SK-MEL-5 (cell line): ENCODE data around the gene FAM170B. TPM values are rescaled to one million over a fixed set of nuclear protein-coding genes. Genes with fewer than 3 reads are reported as not detected.

ENCODE experiments used
- DNase-seq: peaks from one replicate; pipeline ENCODE4 v3.0.0-alpha.2; 2016; ENCODE audit warnings: low read depth, low spot score
- in situ Hi-C: cut with HindIII; loops from 2 replicates; pipeline ENCODE4 v1.10.0; 2016; ENCODE audit warnings: low sequenced_read_pairs, high pct_unique_total_duplicates, low pct_unique_long_range_greater_than_20kb
- total RNA-seq: library from RNA; depleted of rRNA; stranded (reverse); fragments of >200 nt; shearing (Covaris generic); gene quantifications from 2 replicates; pipeline ENCODE4 v1.2.3, GENCODE V29; 2014

Gene FAM170B
- total RNA-seq, 1 experiment from 2014 or later = not detected

DNA sequence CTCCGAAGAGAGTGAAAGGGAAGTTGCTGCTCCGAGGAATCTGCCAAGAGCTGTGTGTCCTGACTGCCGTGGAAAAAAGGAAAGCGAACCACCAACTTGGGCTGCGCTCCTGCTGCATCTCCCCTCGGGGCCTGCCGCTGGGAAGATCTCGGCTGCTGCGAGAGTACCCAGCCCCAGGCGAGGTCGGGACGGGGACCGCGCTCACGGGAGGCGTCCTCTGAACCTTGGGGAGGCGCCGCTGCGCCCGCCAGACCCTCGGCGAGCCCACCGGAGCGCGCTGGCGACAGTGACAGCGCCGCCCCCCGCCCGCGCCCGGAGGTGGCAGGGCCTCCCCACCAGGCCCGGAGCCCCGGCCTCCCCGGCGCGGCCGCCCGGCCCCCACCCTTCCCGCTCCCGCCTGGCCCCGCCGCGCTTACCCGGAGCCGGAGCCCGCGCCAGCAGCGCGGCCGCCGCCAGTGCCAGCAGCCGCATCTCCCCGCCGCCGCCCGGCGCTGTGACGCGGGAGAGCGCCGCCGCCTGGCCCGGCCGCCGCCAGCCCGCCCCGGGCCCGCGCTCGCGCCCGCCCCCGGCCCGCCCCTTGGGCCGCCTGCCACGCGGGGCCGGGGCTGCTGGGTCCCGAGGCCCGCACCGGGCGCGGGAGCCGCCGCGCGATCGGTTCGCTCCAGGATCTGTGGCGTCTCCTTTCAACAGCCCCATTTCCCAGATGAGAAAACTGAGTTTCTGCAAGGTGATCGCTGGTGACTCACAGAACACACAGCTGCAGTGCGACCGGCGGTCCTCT, 18.6 kb downstream of the FAM170B start, which contains the start of gene VSTM4:
Gene VSTM4 (minus strand): TSS at position 508 of the 781 bp plus-strand sequence. CDS start 37 bp downstream, at position 471.
- no peak for DNase-seq
- in situ Hi-C loops = no loop called here

DNA sequence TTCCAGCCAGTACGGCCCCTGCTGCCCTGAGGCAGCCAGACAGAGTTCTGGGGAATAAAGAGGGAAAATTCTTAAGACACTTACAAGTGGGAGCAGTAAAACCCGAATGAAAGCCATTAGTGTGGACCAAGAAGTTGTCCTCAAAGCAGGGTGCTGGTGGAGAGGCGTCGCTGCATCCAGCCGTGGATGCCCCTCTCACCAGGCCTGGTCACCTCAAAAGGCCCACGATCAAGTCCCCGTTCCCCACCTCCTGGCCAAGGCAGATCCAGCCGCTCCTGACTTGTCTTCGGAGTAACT, 19.2 kb downstream of the FAM170B start:
- no peak for DNase-seq
- in situ Hi-C loops = no loop called here

DNA sequence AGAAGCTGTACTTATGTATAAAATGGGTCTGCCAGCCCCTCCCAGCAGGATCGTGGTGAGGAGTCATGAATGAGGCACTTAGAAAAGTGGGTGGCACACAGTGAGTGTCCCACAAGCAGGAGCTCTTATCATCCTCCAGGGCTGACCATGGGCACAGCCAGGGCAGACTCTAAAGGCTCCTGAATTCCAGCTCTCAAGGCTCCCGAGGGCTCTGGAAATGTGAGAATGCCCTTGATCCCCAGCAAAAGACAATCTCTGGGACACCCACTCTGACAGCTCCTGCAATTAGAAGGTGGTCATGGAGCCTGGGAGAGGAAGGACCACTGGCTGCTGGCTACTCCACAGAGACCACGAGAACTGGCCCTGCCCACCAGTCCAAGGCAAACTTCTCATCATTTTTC, 20.1 kb downstream of the FAM170B start:
- in situ Hi-C loops = no loop called here
- DNase-seq = no peak

DNA sequence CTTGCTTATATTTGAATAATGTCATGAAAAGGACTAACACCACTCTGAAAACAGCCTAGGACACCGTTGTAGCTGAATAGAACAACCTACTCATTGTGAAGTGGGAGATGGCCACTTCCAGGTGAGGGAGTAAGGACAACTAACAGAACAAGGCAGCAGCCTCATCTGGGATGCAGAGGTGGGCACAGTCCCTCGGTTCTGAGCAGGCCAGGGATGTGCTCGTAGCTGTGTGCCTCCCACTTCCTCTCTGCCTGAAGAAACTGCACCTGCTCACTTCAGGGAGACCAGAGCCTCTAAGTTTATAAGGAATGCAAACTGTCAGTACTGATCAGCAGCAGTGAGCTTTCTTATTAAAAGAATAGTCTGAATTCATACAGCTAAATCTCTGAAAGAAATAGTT, 21.0 kb downstream of the FAM170B start:
- DNase-seq = no peak
- in situ Hi-C loops = no loop called here

DNA sequence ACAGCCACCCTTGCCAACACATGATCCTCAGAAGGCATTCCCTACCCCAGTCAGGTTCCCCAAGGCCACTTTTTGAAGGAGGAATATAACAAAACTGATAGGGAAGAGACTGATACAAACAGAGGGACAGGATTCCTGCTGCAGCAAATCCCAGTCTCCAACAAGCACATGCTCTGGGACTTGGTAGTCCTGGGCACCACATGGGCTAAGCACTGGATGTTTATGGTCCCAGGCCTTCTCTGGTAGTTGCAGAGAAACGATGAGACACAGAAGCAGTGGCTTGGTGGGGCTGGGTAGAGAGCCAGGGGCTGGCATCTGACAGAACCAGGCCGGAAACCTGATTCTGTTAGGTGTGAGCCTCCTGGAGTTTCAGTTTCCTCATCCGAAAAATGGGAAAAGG, 21.7 kb downstream of the FAM170B start:
- DNase-seq = no peak
- in situ Hi-C loops = no loop called here

DNA sequence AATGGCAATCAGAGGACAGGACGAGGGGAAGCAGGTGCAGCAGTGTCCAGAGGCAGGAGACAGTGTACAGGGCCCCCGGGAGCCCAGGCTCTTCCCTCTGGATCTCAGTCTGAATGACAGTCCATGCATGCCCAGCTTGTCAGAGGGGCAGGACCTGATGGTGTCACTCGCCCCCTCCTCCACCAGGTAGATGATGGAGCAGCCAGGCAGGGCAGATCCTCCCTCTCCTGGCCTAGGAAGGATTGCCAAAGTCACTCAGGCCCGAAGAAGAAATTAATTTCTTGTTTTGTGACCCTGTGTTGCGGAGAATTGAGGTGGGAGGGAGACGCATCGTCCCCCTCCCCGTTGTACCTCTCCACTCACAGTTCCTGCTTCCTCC, 22.5 kb downstream of the FAM170B start:
- in situ Hi-C loops = no loop called here
- DNase-seq = no peak

DNA sequence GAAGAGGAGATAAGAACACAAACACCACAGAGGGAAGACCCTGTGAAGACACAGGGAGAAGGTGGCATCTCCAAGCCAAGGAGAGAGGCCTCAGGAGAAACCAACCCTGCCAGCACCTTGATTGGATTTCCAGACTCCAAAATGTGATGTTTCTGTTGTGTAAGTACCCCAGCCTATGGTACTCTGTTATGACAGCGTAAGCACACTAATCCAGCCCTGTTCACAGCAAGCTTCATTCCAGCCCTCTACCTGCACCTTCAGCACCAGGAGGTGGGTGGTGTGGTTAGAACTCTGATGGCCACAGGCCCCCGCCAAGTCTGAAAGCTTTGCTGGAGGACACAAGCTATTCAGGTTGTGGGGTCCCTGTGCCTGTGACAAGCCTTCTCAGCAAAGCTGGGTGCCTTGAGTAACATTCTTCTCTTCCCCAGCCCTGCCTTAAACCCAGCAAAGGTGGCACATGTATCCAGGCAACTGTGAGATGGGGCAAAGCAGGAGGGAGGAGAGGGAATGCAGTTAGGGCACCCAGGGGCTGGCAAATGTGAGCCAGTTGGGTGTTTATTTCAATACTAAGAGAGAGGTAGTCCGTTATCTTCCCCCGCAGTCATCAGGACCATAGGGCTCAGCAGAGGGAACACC, 23.0 kb downstream of the FAM170B start:
- in situ Hi-C loops = no loop called here
- DNase-seq = no peak

DNA sequence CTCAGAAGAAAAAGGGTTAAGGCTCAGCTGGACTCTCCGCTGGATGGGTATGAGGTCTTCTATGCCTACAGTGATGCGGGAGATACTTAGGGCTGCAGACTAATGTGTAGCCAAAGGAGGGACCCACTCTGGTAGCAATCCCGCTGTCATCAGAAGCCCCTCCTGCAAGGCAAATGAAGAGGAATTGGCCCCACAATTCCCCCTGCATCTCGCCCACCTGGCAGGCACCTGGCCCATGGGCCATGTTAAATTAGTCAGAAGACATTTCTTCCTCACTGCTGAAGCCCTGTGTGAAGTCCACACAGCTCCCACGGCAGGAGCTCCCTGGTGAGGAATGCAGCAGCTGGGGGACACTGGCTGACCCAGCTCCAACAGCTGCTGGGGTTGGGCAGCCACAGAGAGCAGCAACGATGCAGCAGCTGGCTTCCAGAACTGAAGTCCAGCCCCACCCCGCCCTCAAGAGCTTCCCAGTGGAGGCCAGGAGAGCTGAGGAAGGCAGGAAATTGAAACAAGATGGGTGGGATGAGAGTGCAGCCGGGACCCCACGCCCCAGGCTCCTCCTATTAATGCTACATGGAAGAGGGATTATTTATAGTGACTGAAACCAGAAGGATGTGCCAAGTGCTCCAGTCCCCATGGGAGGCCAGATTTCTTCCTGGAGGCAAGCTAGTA, 24.0 kb downstream of the FAM170B start:
- in situ Hi-C loops = no loop called here

DNA sequence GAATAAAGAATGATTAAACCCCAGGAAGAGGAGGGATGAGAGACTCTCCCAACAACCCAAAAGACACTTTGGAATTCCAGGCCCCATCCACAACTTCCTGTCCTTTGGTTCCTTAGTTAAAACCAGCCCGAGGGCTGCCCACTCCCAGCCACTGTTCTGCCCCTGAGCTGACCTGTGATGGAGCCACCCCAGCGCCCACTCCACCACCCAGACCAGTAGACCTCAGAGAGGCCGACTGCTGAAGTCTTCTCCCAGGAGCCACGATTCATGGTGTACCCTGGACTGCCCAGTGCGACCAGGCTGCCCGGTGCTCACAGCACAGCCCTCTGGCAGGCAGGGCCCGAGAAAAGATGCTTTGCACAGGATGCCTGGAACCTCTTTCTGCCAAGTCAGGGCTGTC, 25.2 kb downstream of the FAM170B start:
- no peak for DNase-seq
- in situ Hi-C loops = no loop called here

More for the DNA sequence above, 24.0 kb downstream of the FAM170B start:
- DNase-seq = no peak

DNA sequence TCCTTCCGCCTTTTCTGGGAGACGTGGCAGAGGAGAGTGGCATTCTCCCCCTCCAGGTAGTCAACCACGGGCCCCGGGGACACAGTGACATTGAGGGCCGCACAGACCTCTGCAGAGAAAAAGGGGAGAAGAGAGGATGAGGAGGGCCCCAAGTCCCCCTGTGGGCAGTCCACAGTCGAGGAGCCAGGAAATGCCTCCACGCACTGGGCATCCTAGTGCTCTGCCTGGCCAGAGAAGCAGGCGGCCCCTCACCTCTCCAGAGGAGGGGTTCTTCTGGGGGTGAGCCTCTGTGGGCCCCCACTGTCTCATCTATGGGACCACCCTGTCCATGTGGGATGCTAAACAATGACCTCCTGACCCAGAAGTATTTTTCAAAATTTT, 25.9 kb downstream of the FAM170B start:
- DNase-seq = no peak
- in situ Hi-C loops = no loop called here

DNA sequence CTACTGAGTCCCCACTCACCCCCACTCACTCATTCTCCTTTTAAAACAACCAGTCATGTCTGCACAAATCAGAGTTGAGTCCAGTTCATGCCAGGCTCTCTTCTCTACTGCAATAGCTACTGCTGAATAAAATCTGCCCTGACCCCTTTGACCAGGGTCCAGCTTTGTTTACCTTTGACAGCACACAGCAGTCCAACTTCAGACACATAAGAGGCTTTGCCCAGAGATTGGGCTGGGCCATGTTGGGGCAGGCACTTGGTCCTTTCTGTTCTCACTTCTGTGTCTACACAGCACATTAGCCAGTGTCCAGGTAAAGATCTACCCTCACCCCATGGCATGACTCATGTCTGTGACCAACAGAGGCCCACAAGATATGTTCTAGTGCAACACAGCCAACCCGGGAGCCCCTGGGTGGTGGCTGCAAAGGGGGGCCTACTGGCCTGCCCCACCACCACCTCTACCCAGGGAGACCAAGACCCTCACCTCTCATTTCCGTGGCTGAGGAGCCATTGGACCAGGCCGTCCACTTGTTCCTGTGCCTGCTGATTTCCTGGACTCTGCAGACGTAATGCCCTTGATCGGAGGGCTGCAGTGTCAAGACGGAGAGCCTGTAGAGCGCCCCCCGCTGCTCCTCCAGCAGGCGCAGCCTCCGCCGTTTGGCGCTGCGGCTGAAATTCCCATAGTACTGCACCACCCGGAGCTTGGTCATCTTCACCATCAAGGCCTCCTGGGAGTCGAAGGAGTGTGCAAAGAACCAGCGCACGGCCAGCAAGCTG, 26.5 kb downstream of the FAM170B start:
- in situ Hi-C loops = no loop called here
- DNase-seq = no peak

DNA sequence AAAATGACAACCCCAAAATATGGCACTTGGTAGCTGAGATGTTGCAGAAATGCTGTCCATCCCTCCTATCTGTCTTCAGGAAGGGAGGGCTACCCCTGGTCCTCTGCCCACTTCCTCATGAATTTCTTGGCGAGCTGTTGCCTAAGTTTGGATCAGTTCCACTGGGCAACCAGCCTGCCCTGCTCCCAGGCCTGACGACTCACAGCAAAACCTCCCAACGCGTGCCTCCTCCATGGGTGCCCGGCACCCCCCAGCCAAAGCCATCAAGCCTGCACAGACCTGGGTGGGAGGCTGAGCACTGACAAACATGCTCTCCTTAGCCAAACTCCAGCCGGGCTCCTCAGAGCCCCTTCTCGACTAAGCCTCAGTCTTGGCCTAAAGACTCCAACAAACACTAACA, 27.4 kb downstream of the FAM170B start:
- in situ Hi-C loops = no loop called here
- no peak for DNase-seq

DNA sequence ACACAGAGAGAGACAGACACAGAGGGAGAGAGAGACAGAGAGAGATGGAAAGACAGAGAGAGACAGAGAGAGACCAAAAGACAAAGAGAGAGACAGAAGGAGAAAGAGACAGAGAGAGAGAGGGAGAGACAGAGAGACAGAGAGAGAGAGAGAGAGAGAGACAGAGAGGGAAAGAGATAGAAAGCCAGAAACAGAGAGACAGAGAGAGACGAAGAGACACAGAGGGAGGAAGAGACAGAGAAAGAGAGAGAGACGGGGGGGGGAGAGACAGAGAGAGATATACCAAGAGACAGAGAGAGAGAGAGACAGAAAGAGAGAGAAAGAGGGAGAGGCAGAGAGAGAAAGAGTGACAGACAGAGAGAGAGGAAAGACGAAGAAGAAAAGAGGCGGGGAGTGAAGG, 28.7 kb downstream of the FAM170B start:
- in situ Hi-C loops = no loop called here
- DNase-seq = no peak

DNA sequence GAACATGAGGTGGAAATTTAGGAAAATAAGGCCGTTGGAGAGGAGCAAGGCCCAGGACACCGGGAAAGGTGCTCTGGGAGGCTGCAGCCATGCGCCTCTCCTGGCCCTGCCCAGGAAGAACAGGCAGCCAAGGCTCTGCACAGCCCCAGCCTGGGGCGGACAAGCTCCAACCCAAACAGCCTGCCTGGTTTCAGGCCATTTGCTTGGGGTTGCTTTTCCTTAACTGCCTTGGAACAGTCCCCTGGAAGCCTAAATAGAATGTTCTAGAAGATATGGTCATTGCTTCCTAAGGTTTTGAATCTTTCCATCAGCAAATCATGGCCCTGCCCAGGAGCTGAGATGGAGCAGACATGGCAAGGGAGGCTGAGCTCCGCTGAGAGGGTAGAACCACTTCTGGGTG, 29.5 kb downstream of the FAM170B start:
- no peak for DNase-seq
- in situ Hi-C loops = no loop called here

DNA sequence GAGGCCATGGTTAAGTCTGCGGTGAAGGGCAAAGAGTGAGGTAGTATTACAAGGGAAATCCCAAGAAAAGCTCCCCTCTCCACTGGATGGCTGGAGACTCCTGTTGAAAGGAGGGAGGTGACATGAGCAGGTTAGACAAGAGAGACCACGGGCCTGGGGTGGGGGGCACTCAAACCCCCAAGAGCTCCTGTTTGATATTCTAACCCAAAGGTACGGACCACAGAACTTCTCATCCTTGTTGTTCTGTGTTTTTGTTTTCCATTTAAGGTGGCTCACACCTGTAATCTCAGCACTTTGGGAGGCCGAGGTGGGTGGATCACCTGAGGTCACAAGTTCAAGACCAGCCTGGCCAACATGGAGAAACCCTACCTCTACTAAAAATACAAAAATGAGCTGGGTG, 30.1 kb downstream of the FAM170B start:
- DNase-seq = no peak
- in situ Hi-C loops = no loop called here

DNA sequence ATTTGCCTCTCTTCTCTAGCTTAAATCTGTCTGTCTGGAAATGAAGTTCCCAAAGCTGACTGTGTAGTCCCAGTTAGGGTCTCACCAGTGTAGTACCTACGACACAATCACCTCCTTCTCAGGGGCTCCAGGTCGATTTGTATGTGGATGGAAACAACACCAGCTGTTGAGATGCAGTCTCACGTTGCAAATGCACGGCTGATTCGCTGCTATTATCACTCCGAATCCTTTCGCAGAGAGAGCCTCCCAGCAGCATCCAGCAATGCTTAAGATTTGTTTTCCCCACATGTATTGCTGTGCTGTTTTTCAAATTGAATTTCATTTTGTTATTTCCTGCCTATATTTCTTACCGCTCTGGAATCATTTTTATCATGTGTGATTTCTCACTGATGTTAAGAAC, 34.8 kb downstream of the FAM170B start:
- in situ Hi-C loops = no loop called here
- DNase-seq = no peak

DNA sequence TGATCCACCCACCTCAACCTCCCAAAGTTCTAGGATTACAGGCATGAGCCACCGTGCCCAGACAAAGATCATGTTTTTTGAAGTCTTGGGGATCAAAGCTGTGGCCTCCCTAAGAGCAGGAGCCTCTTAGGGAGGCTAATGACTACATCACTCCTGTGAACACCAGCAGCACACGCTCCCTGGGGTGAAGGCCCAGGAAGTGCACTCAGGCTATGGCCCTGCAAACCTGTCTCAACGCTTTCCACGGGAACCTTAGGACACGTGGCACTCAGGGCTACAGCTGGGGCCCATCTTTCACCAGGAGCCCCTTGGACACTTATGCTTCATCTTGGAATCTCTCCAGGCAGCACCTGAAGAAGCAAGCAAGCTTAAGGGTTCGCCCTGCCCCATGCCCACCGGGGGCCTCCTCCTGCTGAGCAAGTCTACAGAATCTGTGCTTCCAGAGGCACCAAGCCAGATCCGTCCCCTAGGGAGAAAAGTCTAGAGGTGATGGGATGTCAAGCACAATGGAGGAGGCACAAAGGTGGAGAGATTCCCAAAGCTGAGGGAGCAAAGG, 36.9 kb downstream of the FAM170B start:
- DNase-seq = no peak
- in situ Hi-C loops = no loop called here

DNA sequence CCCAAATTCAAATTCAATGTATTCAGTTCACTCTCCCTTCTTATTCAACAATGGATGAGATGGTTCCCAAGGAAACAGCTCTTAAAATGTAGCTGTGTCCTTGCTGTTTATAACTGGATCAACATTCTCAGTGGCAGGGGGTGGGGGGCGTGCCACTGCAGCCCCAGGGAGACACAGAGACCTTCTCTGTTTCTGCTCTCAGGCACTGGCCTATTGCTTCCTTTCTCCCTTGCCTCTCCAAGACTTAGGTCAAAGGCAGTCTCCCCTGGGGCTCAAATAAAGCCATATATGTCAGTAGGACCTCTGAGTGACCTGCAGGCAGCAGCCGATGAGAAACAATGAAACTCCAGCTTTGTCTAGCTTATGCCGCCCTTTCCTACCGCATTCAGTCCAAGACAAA, 39.2 kb downstream of the FAM170B start:
- no peak for DNase-seq

More for the DNA sequence above, 39.2 kb downstream of the FAM170B start:
- in situ Hi-C loops = no loop called here
